NCI-H2196 treated with DMSO at 0.1 percent for 48 hours (cell line): Measurements from ENCODE around the gene UGT1A1.
A peak's percentile ranks its signal among the peaks of the same experiment; 100 is the strongest.
"Not testable (repeated sequence)": the region's sequence is repeated elsewhere in the genome, so short reads cannot be mapped to it uniquely, and the experiment has no call there.

Source experiments
- DNase-seq: peaks from one replicate; lab custom pipeline; 2025; ENCODE audit not compliant: unreplicated experiment; lab: John Stamatoyannopoulos, UW

UGT1A1 gene

GRCh38 chr2:233760043-233760442 lies at the start of gene UGT1A1:
TSS of gene UGT1A1 (plus strand) at chr2:233760270. CDS start at chr2:233760288, 18 bp downstream.
- no peak for DNase-seq

GRCh38 chr2:233711312-233712008 lies 48.6 kb upstream of the UGT1A1 start:
- peak; percentile 39 for DNase-seq

- DNase-seq, result no peak
These were observed 47.3 kb upstream of the UGT1A1 start, which contains the start of gene UGT1A5 for GRCh38 chr2:233712611-233713261. TSS of gene UGT1A5 (plus strand) at chr2:233712907. CDS start at chr2:233712992, 85 bp downstream.

GRCh38 chr2:233713262-233713615 lies 46.8 kb upstream of the UGT1A1 start:
- no peak for DNase-seq

- DNase-seq, result no peak
These were observed 45.9 kb upstream of the UGT1A1 start for GRCh38 chr2:233714121-233714520.

- no peak for DNase-seq
These were observed 41.5 kb upstream of the UGT1A1 start, which contains the start of gene UGT1A4 for GRCh38 chr2:233718552-233718951. TSS of gene UGT1A4 (plus strand) at chr2:233718736. CDS start at chr2:233718821, 85 bp downstream.

GRCh38 chr2:233728723-233729301 lies 31.3 kb upstream of the UGT1A1 start, which contains the start of gene UGT1A3:
TSS of gene UGT1A3 (plus strand) at chr2:233729042. CDS start at chr2:233729127, 85 bp downstream.
- DNase-seq, result no peak

- DNase-seq, result not testable (repeated sequence)
These were observed 23.0 kb upstream of the UGT1A1 start for GRCh38 chr2:233736868-233737653.

GRCh38 chr2:233740870-233741269 lies 19.2 kb upstream of the UGT1A1 start:
- DNase-seq, result no peak

- no peak for DNase-seq
These were observed 16.4 kb upstream of the UGT1A1 start for GRCh38 chr2:233743464-233744259.

GRCh38 chr2:233745073-233745755 lies 14.9 kb upstream of the UGT1A1 start:
- DNase-seq, result no peak

GRCh38 chr2:233745838-233746237 lies 14.2 kb upstream of the UGT1A1 start:
- not testable (repeated sequence) for DNase-seq

GRCh38 chr2:233746475-233747282 lies 13.4 kb upstream of the UGT1A1 start:
- no peak for DNase-seq

- DNase-seq, result no peak
These were observed 12.9 kb upstream of the UGT1A1 start for GRCh38 chr2:233747283-233747544.

- DNase-seq, result not testable (repeated sequence)
These were observed 9.4 kb upstream of the UGT1A1 start for GRCh38 chr2:233750689-233751088.

GRCh38 chr2:233751212-233752009 lies 8.7 kb upstream of the UGT1A1 start:
- not testable (repeated sequence) for DNase-seq

- no peak for DNase-seq
These were observed 5.0 kb upstream of the UGT1A1 start for GRCh38 chr2:233754872-233755611.
